NCI-H82 (cell line): ENCODE results near the gene SETD4.

Experiments used
- DNase-seq: peaks from one replicate; lab custom pipeline; 2025; lab: John Stamatoyannopoulos, UW

SETD4 gene

GRCh38 chr21:36047139-36047538 is 13.2 kb downstream of the SETD4 start:
- DNase-seq = no peak

- DNase-seq = no peak
These were observed 14.3 kb downstream of the SETD4 start for GRCh38 chr21:36045993-36046392.

- DNase-seq = no peak
These were observed 16.3 kb downstream of the SETD4 start for GRCh38 chr21:36044056-36044455.

GRCh38 chr21:36041910-36042309 is 18.4 kb downstream of the SETD4 start:
- DNase-seq = no peak

- no peak for DNase-seq
These were observed 19.9 kb downstream of the SETD4 start for GRCh38 chr21:36040389-36040788.

GRCh38 chr21:36039861-36040260 is 20.5 kb downstream of the SETD4 start:
- DNase-seq = no peak

- no peak for DNase-seq
These were observed 21.4 kb downstream of the SETD4 start for GRCh38 chr21:36038701-36039497.

- DNase-seq = peak; percentile 65
These were observed 24.9 kb downstream of the SETD4 start for GRCh38 chr21:36035381-36035791.

- no peak for DNase-seq
These were observed 26.0 kb downstream of the SETD4 start for GRCh38 chr21:36034211-36034913.

GRCh38 chr21:36032647-36033406 is 27.5 kb downstream of the SETD4 start:
- no peak for DNase-seq

- DNase-seq = no peak
These were observed 29.6 kb downstream of the SETD4 start for GRCh38 chr21:36030581-36031189.

- DNase-seq = no peak
These were observed 31.0 kb downstream of the SETD4 start for GRCh38 chr21:36029309-36029708.

GRCh38 chr21:36028127-36029069 is 31.9 kb downstream of the SETD4 start:
- DNase-seq = peak; percentile 80

- DNase-seq = no peak
These were observed 33.0 kb downstream of the SETD4 start for GRCh38 chr21:36027347-36027746.

- DNase-seq = no peak
These were observed 35.5 kb downstream of the SETD4 start for GRCh38 chr21:36024782-36025181.

- DNase-seq = no peak
These were observed 37.2 kb downstream of the SETD4 start for GRCh38 chr21:36023092-36023480.

- no peak for DNase-seq
These were observed 37.8 kb downstream of the SETD4 start for GRCh38 chr21:36022427-36023091.

- DNase-seq = no peak
These were observed 39.0 kb downstream of the SETD4 start for GRCh38 chr21:36021251-36021837.

GRCh38 chr21:36015045-36015444 is 45.3 kb downstream of the SETD4 start:
- DNase-seq = no peak

GRCh38 chr21:36010801-36011200 is 49.5 kb downstream of the SETD4 start:
- DNase-seq = no peak
